NOMO-1 treated with dmso at 0.1 percent for 144 hours (cell line): ENCODE results near the gene PLEKHG3.
"Not testable (repeated sequence)": the region's sequence is repeated elsewhere in the genome, so short reads cannot be mapped to it uniquely, and the experiment has no call there.

ENCODE experiments used
- DNase-seq: peaks from one replicate; lab custom pipeline; 2025; ENCODE audit not compliant: unreplicated experiment; lab: John Stamatoyannopoulos, UW

PLEKHG3 gene

GRCh38 chr14:64686282-64686615 is 18.0 kb upstream of the PLEKHG3 start:
- no peak for DNase-seq

- peak; percentile 72 for DNase-seq
These were observed 16.2 kb upstream of the PLEKHG3 start for GRCh38 chr14:64688031-64688430.

- DNase-seq = no peak
These were observed 15.4 kb upstream of the PLEKHG3 start for GRCh38 chr14:64688811-64689281.

GRCh38 chr14:64689289-64689688 is 14.9 kb upstream of the PLEKHG3 start:
- DNase-seq = no peak

GRCh38 chr14:64690607-64691006 is 13.6 kb upstream of the PLEKHG3 start:
- DNase-seq = not testable (repeated sequence)

- no peak for DNase-seq
These were observed 12.8 kb upstream of the PLEKHG3 start for GRCh38 chr14:64691376-64691775.

- no peak for DNase-seq
These were observed 11.8 kb upstream of the PLEKHG3 start for GRCh38 chr14:64692189-64692985.

- no peak for DNase-seq
These were observed 11.0 kb upstream of the PLEKHG3 start for GRCh38 chr14:64692986-64693809.

- no peak for DNase-seq
These were observed 10.4 kb upstream of the PLEKHG3 start for GRCh38 chr14:64693810-64694165.

GRCh38 chr14:64695071-64695470 is 9.2 kb upstream of the PLEKHG3 start:
- DNase-seq = no peak

GRCh38 chr14:64696355-64696857 is 7.8 kb upstream of the PLEKHG3 start:
- no peak for DNase-seq

GRCh38 chr14:64698903-64699302 is 5.3 kb upstream of the PLEKHG3 start:
- DNase-seq = peak; percentile 81

- no peak for DNase-seq
These were observed 3.9 kb upstream of the PLEKHG3 start for GRCh38 chr14:64700290-64700689.

GRCh38 chr14:64700894-64701293 is 3.3 kb upstream of the PLEKHG3 start:
- DNase-seq = no peak

GRCh38 chr14:64701660-64702059 is 2.6 kb upstream of the PLEKHG3 start:
- DNase-seq = no peak

GRCh38 chr14:64702493-64703394 is 1.5 kb upstream of the PLEKHG3 start:
- no peak for DNase-seq

- DNase-seq = no peak
These were observed 655 bp upstream of the PLEKHG3 start for GRCh38 chr14:64703395-64704142.

- no peak for DNase-seq
These were observed 638 bp downstream of the PLEKHG3 start for GRCh38 chr14:64704743-64705380.

- peak; percentile 60 for DNase-seq
These were observed 1.3 kb downstream of the PLEKHG3 start for GRCh38 chr14:64705381-64706118.
